GM19468 (cell line): ENCODE data around the gene CAMTA1.
"Not testable (repeated sequence)": the region's sequence is repeated elsewhere in the genome, so short reads cannot be mapped to it uniquely, and the experiment has no call there.

ENCODE experiments used
- ATAC-seq: cut with Tn5 transposase; IDR thresholded peaks from one replicate; pipeline ENCODE4 v1.9.1; 2021; ENCODE audit warnings: mild to moderate bottlenecking, moderate library complexity, moderate number of reproducible peaks; ENCODE audit not compliant: unreplicated experiment; ENCODE audit errors: extremely low read depth

The CAMTA1 gene

DNA sequence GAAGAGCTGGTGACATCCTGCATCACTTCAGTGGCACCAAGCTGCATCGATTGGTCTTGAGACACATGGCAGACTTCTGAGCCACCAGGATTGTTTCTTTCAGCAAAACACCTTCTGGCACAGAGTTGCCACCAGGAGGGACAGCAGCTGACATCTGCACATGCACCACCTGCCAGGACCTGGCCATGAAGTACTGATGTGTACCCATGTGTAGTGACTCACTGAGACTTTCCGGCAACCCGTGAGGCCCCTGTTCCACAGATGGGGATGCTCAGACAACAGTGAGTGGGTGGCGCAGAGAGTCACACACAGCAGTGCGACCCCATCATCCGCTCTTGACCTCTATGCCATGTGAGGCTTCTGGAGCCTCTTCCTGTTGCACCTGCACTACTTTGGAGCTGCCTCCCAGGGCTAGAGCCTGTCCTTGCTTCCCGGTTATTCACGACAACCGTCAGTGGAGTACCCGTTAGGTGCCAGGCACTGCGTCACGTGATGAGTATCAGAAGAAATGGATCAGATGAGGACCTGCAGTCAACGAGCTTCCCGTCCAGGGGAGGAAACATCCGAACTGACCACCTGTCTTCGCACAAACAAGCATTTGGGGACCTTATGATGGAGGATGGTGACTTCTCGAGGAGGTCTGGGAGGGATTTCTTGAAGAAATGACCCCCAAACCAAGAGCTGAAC lies 905.4 kb downstream of the CAMTA1 start:
- no peak for ATAC-seq

DNA sequence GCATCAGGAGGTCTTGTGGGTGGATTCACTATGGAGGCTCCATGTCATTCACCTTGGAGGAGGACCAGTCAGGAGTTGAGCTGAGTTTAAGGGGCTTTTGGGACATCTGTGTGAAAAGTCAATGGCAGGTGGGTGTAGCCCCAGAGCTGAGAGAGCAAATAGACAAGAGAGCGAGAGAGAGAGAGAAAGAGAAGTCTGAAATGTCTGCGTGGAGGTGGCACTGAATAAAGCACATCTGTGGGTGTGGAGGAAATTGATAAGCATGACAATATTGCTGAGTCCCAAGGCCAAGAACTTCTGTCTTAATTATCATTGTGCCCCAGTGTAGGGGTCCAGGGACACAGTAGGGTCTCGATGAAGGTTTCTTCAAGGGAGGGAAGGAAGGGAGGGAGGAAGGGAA lies 906.3 kb downstream of the CAMTA1 start:
- no peak for ATAC-seq

DNA sequence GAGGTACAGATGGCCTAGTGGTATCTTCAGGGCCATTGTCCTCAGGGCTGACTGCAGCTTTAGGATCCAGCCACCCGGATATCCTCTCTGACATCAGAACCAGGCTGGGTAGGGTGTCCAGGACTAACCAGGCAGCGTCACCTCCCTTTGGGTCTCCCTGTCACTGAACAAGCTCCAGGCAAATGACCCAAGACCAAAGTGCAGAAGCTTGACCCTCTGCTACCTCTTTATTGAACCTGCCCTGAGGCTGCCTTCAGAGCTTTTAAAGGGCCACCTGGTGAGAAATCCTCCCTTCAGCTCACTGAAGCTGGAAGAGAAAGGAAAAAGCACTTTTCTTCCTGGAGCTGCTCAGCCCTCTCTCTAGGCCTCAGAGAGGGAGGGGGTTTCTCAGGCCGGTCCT lies 906.8 kb downstream of the CAMTA1 start:
- ATAC-seq: no peak

GRCh38 chr1:7693037-7693436 lies 907.8 kb downstream of the CAMTA1 start:
- not testable (repeated sequence) for ATAC-seq

DNA sequence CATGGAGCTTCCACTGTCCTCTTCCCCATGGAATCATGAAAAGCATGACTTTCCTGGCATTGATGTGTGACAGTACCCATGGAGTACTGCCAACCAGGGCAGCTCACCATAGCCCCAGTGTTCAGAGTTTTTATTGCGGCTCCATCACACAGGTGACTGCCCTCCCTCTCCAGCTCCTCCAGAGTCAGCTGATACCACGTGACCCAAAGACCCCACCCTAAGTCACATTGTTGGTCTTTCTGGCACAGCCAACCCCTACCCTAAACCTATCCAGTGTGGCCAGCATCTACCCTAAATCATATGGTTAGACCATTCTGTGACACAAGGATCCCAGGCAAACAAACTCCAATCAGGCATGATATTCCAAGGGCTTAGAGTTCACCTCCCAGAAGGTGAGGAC lies 908.4 kb downstream of the CAMTA1 start:
- no peak for ATAC-seq

DNA sequence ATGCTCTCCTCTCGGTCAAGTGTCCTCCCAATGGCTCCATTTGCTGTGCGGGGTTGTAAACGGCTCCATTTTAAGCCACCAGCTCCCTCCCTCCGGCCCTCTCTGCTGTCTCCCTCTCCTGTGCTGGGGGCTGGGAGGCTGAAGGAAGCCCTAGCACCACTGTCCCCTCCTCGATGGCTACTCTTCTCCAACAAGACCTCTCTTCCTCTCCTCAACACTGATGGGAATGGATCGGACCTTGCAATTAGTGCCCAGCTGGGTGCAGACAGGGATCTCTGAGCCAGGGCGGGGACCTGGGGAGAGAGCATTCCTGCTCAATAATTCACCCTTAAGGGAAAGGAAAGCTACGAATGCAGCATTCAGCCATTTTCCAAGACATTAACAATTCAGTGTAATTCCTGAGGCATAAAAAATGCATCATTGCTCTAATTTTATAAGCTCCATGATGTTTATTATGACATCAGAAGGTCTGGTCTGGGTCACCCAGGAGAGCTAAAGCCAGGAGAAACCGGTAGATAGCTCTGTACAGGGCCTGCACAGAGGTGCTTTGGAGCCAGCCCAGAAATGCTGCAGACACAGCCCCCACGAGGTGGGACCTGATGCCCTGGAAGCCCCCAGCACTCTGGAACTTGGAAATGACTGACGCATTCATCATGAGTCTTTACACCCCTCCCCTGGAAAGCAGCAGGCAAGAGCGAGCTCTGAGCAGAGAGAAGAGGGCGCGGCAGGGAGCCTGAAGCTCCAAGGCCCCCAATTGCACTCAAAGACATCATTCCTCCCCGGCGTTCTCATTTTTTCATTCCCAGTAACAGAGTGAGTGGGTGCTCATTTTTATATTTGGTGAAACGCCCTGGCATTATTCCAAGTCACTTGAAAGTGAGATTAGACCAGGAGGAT lies 909.6 kb downstream of the CAMTA1 start:
- no peak for ATAC-seq

- no peak for ATAC-seq
These were observed 910.4 kb downstream of the CAMTA1 start for GRCh38 chr1:7695497-7696117.

GRCh38 chr1:7698641-7699040 lies 913.4 kb downstream of the CAMTA1 start:
- no peak for ATAC-seq

GRCh38 chr1:7702365-7702764 lies 917.1 kb downstream of the CAMTA1 start:
- no peak for ATAC-seq

DNA sequence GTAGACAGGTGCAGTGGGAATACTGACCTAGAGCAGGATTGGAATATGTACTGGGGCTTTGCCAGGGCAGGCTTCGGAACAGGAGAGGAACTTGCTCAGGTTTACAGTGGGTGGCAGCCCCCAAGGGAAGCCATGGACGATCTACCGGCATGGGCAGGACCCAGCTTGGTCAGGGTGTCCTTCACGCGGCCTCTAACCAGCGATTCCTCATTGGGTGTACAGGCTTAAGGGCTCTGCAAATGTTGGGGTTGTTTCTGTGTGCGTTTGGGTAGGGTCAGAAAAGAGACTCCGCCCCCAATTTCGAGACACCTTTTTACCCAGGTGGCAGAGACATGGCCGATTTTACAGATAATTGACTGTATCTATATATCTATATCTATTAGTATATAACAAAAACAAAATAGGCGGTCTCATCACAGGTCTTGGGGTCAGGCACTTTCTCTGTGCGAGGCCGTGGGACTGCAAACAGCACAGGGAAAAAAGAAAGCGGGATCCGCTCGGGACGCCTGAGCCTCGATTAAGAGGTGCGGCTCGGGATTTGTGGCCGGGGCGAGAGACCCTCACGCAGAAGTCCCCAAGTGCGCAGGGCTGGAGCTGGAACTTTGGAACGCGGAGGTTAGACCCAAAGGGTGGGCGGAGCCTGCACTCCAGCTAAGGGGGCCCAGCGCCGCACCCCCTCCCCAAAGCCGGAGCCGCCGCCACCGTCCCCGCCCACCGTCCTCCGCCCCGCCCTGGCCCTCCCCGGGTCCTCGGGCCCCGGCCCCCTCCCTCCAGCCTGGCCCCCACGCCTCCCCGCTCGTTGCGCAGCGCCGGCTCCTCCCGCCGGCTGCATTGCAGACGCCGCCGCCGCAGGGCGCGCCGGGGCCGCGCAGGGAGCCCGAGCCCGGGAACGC lies 918.3 kb downstream of the CAMTA1 start:
- ATAC-seq: no peak

DNA sequence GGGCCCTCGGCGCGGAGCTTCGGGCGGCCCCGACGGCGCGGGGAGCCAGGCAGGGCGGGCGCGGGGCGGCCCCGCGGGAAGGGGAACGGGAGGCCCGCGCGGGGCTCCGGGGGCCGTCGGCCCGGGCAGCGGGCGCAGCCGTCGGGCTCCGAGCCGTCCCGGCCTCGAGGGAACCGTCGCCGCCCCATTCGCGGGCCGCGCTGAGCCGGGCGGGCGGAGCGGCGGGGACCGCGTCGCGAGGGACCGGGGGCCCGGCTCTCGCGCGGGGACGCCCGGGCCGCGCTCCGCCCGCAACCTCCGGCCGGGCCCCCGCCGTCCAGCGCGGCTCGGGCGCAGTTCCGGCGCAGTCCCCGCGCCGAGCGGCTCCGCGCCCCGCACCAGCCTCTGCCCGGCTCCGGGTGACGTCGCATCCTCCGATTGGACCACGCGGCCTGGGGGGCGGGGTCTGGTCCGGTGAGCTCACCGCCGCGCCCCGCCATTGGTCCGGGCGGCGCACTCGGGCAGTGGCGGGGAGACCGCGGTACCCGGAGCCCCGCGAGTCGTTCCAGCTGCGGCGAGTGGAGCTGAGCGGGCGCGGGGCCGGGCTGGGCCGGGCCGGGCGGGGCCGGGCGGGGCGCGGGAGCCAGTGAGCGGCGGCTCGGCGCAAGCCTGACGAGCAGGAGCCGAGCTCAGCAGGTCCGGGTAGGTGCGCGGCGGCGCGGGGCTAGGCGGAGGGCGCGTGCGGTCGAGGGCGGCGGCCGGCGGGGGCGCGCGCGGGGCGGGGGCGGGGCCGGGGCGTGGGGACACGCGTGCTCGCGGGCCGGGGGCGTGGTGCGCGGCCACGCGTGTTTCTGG lies 919.2 kb downstream of the CAMTA1 start:
- peak; percentile 95 for ATAC-seq

- ATAC-seq: no peak
These were observed 920.0 kb downstream of the CAMTA1 start for GRCh38 chr1:7705048-7705907.

- ATAC-seq: no peak
These were observed 920.6 kb downstream of the CAMTA1 start for GRCh38 chr1:7705908-7706216.

GRCh38 chr1:7707527-7707926 lies 922.3 kb downstream of the CAMTA1 start:
- no peak for ATAC-seq

DNA sequence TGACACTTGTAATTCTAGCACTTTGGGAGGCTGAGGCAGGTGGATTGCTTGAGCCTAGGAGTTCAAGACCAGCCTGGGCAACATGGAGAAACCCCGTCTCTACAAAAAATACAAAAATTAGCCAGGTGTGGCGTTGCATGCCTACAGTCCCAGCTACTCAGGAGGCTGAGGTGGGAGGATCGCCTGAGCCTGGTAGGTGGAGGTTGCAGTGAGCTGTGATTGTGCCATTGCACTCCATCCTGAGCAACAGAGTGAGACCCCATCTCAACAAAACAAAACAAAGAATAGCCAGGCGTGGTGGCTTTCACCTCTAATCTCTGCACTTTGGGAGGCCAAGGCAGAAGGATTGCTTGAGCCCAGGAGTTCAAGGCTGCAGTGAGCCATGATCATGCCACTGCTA lies 922.8 kb downstream of the CAMTA1 start:
- ATAC-seq: not testable (repeated sequence)

DNA sequence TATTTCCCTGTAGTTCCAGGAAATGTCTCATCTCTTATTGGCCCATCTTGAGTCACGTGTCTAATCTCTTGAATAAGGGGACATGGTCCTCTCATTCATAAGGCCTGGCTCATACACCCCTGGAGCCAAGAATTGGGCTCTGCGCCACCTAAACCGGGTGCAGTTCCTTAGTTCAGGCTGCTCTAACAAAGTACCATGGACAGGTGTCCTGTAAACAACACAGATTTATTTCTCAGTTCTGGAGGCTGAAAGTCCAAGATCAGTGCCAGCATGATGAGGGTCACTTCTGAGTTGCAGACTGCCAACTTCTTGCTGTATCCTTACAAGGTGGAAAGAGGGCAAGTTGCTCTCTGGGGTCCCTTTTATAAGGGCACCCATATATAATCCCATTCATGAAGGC lies 925.6 kb downstream of the CAMTA1 start:
- ATAC-seq: no peak

- ATAC-seq: no peak
These were observed 927.6 kb downstream of the CAMTA1 start for GRCh38 chr1:7712731-7713323.

GRCh38 chr1:7716506-7716905 lies 931.3 kb downstream of the CAMTA1 start:
- ATAC-seq: no peak
